NK-92 (cell line): ENCODE results near the gene RUFY2.
A peak's percentile ranks its signal among the peaks of the same experiment; 100 is the strongest.

Experiments used
- DNase-seq: peaks from one replicate; lab custom pipeline; 2025; ENCODE audit not compliant: unreplicated experiment; lab: John Stamatoyannopoulos, UW

RUFY2 gene

GRCh38 chr10:68364101-68364886 lies 42.8 kb downstream of the RUFY2 start:
- DNase-seq: no peak

GRCh38 chr10:68362590-68362989 lies 44.5 kb downstream of the RUFY2 start:
- no peak for DNase-seq

GRCh38 chr10:68359189-68359588 lies 47.9 kb downstream of the RUFY2 start:
- DNase-seq: no peak

GRCh38 chr10:68353537-68353936 lies 53.5 kb downstream of the RUFY2 start:
- DNase-seq: no peak

- no peak for DNase-seq
Observed at GRCh38 chr10:68348265-68348741, 58.8 kb downstream of the RUFY2 start.

GRCh38 chr10:68346774-68347173 lies 60.3 kb downstream of the RUFY2 start:
- no peak for DNase-seq

GRCh38 chr10:68345621-68346020 lies 61.5 kb downstream of the RUFY2 start:
- DNase-seq: no peak

GRCh38 chr10:68342909-68343516 lies 64.1 kb downstream of the RUFY2 start:
- no peak for DNase-seq

- DNase-seq: no peak
Observed at GRCh38 chr10:68340358-68341080, 66.6 kb downstream of the RUFY2 start.

GRCh38 chr10:68336754-68337351 lies 70.2 kb downstream of the RUFY2 start:
- no peak for DNase-seq

GRCh38 chr10:68334672-68335467 lies 72.2 kb downstream of the RUFY2 start:
- no peak for DNase-seq

GRCh38 chr10:68333440-68334431 lies 73.3 kb downstream of the RUFY2 start:
- no peak for DNase-seq

- no peak for DNase-seq
Observed at GRCh38 chr10:68333058-68333395, 74.0 kb downstream of the RUFY2 start.

- DNase-seq: no peak
Observed at GRCh38 chr10:68332259-68333057, 74.6 kb downstream of the RUFY2 start, which contains the start of gene PBLD. TSS of gene PBLD (minus strand) at chr10:68332928. CDS start at chr10:68306844, 26,084 bp downstream.

- DNase-seq: peak; percentile 75
Observed at GRCh38 chr10:68331455-68332258, 75.4 kb downstream of the RUFY2 start, which contains the start of gene HNRNPH3. TSS of gene HNRNPH3 (plus strand) at chr10:68332064. CDS start at chr10:68337222, 5,158 bp downstream.

GRCh38 chr10:68330852-68331454 lies 76.1 kb downstream of the RUFY2 start:
- DNase-seq: no peak

GRCh38 chr10:68329506-68329861 lies 77.6 kb downstream of the RUFY2 start:
- no peak for DNase-seq
